Measurements from ENCODE around the gene SLC43A2. TPM values are rescaled to one million over a fixed set of nuclear protein-coding genes. Genes with fewer than 3 reads are reported as not detected.
A peak's percentile ranks its signal among the peaks of the same experiment; 100 is the strongest.

Gene SLC43A2
- total RNA-seq, 4 donors from 2014 or later, result 3.7 to 98.9 (median 12.3) TPM

GRCh38 chr17:1539811-1540210 is 88.8 kb downstream of the SLC43A2 start:
- peaks cover 0 to 46% (median 23%) of the 10 kb centered on the region in 4 donors for H3K36me3 ChIP-seq
- WGBS, 2 donors (ENCODE audit: low coverage in 1 of 2), result 88 to 100% methylated on average over 2 to 15 of the region's 15 CpGs

DNA sequence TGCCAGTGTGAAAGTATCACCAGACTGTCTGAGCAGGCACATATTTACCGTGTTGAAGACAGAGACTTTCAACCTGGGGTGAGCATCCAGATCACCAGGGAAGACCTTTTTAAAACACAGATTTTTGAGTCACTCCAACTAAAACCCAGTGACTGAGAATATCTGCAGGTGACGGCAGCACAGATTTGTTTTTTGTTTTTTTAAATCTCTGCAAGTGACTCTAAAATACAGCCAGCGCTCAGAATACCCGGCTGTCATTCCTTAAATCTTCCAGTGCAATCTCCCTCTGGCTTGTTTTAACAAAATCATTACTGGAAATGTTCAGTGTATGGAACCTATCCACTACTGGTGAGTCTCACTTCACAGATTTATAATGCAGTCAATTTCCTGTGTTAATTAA is 92.9 kb downstream of the SLC43A2 start:
- intact Hi-C loops (cut with DNase I; ENCODE audit: low total_unique reads) (no loop called here), in situ Hi-C loops (cut with MboI; ENCODE audit: low pct_ligation_motif_present in 1 of 4, low pct_unique_long_range_greater_than_20kb in 1 of 4, low sequenced_read_pairs in 3 of 4) (no loop called here)
- no peak overlapping the region for H3K4me3 ChIP-seq
- DNase-seq, result no peak
- H3K4me1 ChIP-seq, result no peaks in the 10 kb centered on the region
- 53 to 76% methylated on average over 3 to 4 of the region's 4 CpGs for WGBS, 2 donors (ENCODE audit: low coverage in 1 of 2)
- no peaks in the 10 kb centered on the region for H3K9me3 ChIP-seq
- no peak overlapping the region for H3K27ac ChIP-seq
- no peaks in the 10 kb centered on the region for H3K27me3 ChIP-seq
- H3K36me3 ChIP-seq, result peaks cover 0 to 66% (median 22%) of the 10 kb centered on the region in 4 donors
- no peak for TF ChIP-seq POLR2AphosphoS5 (IDR thresholded peaks at IDR 0.05)
- no peak for TF ChIP-seq EP300 (IDR thresholded peaks at IDR 0.05; ENCODE audit: low read depth)
- TF ChIP-seq CTCF (IDR thresholded peaks at IDR 0.05), result no peak
- no peak for TF ChIP-seq POLR2A (IDR thresholded peaks at IDR 0.05)

More at GRCh38 chr17:1539811-1540210, 88.8 kb downstream of the SLC43A2 start:
- Histone ChIP-seq H3K27ac (no peak overlapping the region), H3K9me3 (no peaks in the 10 kb centered on the region), H3K4me1 (no peaks in the 10 kb centered on the region), H3K27me3 (no peaks in the 10 kb centered on the region), H3K4me3 (no peak overlapping the region)
- in situ Hi-C loops (cut with MboI; ENCODE audit: low pct_ligation_motif_present in 1 of 4, low pct_unique_long_range_greater_than_20kb in 1 of 4, low sequenced_read_pairs in 3 of 4), result no loop called here
- no peak for TF ChIP-seq EP300 (IDR thresholded peaks at IDR 0.05; ENCODE audit: low read depth)
- DNase-seq, result no peak
- intact Hi-C loops (cut with DNase I; ENCODE audit: low total_unique reads), result no loop called here

GRCh38 chr17:1533661-1534325 is 94.8 kb downstream of the SLC43A2 start:
- in situ Hi-C loops (cut with MboI; ENCODE audit: low pct_ligation_motif_present in 1 of 4, low pct_unique_long_range_greater_than_20kb in 1 of 4, low sequenced_read_pairs in 3 of 4), result no loop called here
- WGBS, 2 donors (ENCODE audit: low coverage in 1 of 2), result 78 to 87% methylated on average over 10 to 24 of the region's 24 CpGs

GRCh38 chr17:1532836-1533602 is 95.6 kb downstream of the SLC43A2 start:
- Histone ChIP-seq H3K9me3 (no peaks in the 10 kb centered on the region), H3K27ac (peak overlapping the region in 1 of 4 donors; percentile 9), H3K4me3 (no peak overlapping the region), H3K27me3 (no peaks in the 10 kb centered on the region), H3K4me1 (no peaks in the 10 kb centered on the region), H3K36me3 (peaks cover 0 to 47% (median 23%) of the 10 kb centered on the region in 4 donors)
- 82 to 95% methylated on average over 4 to 10 of the region's 10 CpGs for WGBS, 2 donors (ENCODE audit: low coverage in 1 of 2)
- intact Hi-C loops (cut with DNase I; ENCODE audit: low total_unique reads), result no loop called here
- TF ChIP-seq POLR2AphosphoS5 (IDR thresholded peaks at IDR 0.05) (no peak), CTCF (IDR thresholded peaks at IDR 0.05) (peak in 4 of 5 experiments; percentile 14 to 24 (median 20)), EP300 (IDR thresholded peaks at IDR 0.05; ENCODE audit: low read depth) (no peak)
- in situ Hi-C loops (cut with MboI; ENCODE audit: low pct_ligation_motif_present in 1 of 4, low pct_unique_long_range_greater_than_20kb in 1 of 4, low sequenced_read_pairs in 3 of 4), result no loop called here
- DNase-seq, result no peak

More at GRCh38 chr17:1533661-1534325, 94.8 kb downstream of the SLC43A2 start:
- Histone ChIP-seq H3K4me3 (no peak overlapping the region), H3K9me3 (no peaks in the 10 kb centered on the region), H3K36me3 (peaks cover 0 to 55% (median 27%) of the 10 kb centered on the region in 4 donors), H3K27ac (peak overlapping the region in 1 of 4 donors; percentile 9), H3K4me1 (no peaks in the 10 kb centered on the region), H3K27me3 (no peaks in the 10 kb centered on the region)
- DNase-seq, result no peak
- intact Hi-C loops (cut with DNase I; ENCODE audit: low total_unique reads), result no loop called here
- TF ChIP-seq CTCF (IDR thresholded peaks at IDR 0.05), result no peak
- TF ChIP-seq POLR2AphosphoS5 (IDR thresholded peaks at IDR 0.05), result no peak
- no peak for TF ChIP-seq EP300 (IDR thresholded peaks at IDR 0.05; ENCODE audit: low read depth)
- TF ChIP-seq POLR2A (IDR thresholded peaks at IDR 0.05), result no peak

Data from transverse colon (tissue), 4 donors.